HCT116 (cell line): Measurements from ENCODE around the gene METTL13.

ENCODE experiments used
- EGR1 ChIP-seq: IDR thresholded peaks from 2 replicates; pipeline ENCODE4 v1.6.1; 2012; ENCODE audit warnings: low read depth
- ELF1 ChIP-seq: IDR thresholded peaks from 2 replicates; pipeline ENCODE4 v1.6.1; 2012; ENCODE audit warnings: low read depth, borderline replicate concordance
- EZH2 ChIP-seq: fragments of 200-600 bp; sonication (generic); IDR thresholded peaks from 2 replicates; pipeline ENCODE4 v1.6.1; 2017; ENCODE audit warnings: antibody characterized with exemption, mixed run types
- EZH2phosphoT487 ChIP-seq: fragments of 200-600 bp; IDR thresholded peaks from 2 replicates; pipeline ENCODE4 v1.6.1; 2018; ENCODE audit warnings: antibody characterized with exemption, borderline replicate concordance
- POLR2A ChIP-seq: IDR thresholded peaks from 2 replicates; pipeline ENCODE4 v1.7.0; 2011; ENCODE audit warnings: borderline replicate concordance; ENCODE audit not compliant: insufficient read depth, insufficient read length; ENCODE audit errors: extremely low read depth
- POLR2AphosphoS5 ChIP-seq: IDR thresholded peaks from 2 replicates; pipeline ENCODE4 v1.6.1; 2011; ENCODE audit warnings: mild to moderate bottlenecking, low read depth, low read length, moderate library complexity
- REST ChIP-seq: IDR thresholded peaks from 2 replicates; pipeline ENCODE4 v1.6.1; 2012; ENCODE audit warnings: low read depth
- SIN3A ChIP-seq: IDR thresholded peaks from 2 replicates; pipeline ENCODE4 v1.6.1; 2012; ENCODE audit warnings: low read depth
- SP1 ChIP-seq: IDR thresholded peaks from 2 replicates; pipeline ENCODE4 v1.6.1; 2012; ENCODE audit warnings: low read depth
- SRF ChIP-seq: IDR thresholded peaks from 2 replicates; pipeline ENCODE4 v1.6.1; 2012; ENCODE audit warnings: low read depth
- TCF7L2 ChIP-seq: IDR thresholded peaks from 2 replicates; pipeline ENCODE4 v1.7.0; 2011; ENCODE audit warnings: borderline replicate concordance, inconsistent platforms; ENCODE audit not compliant: insufficient read depth, insufficient read length; ENCODE audit errors: extremely low read depth
- ZFX ChIP-seq: fragments of 450-650 bp; IDR thresholded peaks from 2 replicates; pipeline ENCODE4 v1.6.1; 2017
- TF ChIP-seq, protein P1 (sequence below), 3 experiments: fragments of 200-600 bp in 1 of 3; sonication (generic) in 1 of 3; IDR thresholded peaks in 2 of 3; conservative IDR thresholded peaks in 1 of 3; 2 replicates each; pipeline ENCODE4 v1.5.1; 2012 to 2017; ENCODE audit warnings: low read depth in 2 of 3, low read length in 2 of 3, antibody characterized with exemption in 1 of 3, borderline replicate concordance in 1 of 3, control low read depth in 1 of 3, mild to moderate bottlenecking in 1 of 3, mixed read lengths in 1 of 3, mixed run types in 1 of 3, moderate library complexity in 1 of 3; ENCODE audit not compliant: insufficient read depth in 1 of 3
- TF ChIP-seq, protein P2 (sequence below): IDR thresholded peaks from 2 replicates; pipeline ENCODE4 v1.6.1; 2012

DNA sequence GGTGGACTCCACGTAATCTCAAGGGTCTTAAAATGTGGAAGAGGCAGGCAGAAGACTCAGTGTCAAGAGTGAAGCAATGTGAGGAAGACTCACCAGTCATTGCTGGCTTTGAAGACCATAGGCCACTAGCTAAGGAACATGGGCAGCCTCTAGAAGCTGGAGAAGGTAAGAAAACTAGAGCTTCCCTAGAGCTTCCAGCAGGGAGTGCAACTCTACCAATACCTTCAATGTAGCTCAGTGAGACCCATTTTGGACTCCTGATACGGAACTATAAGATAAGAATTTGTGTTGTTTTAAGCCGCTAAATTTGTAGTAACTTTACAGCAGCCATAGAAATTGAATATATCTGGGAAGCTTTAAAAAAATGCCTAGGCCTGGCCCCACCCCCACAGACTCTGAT is 18.9 kb downstream of the METTL13 start:
- TF ChIP-seq TCF7L2 (no peak), REST (no peak), POLR2A (no peak), EGR1 (no peak), POLR2AphosphoS5 (no peak), SRF (no peak), EZH2phosphoT487 (no peak), SP1 (no peak), ELF1 (no peak), SIN3A (no peak), EZH2 (no peak), ZFX (no peak)
- TF ChIP-seq, protein P1, sequence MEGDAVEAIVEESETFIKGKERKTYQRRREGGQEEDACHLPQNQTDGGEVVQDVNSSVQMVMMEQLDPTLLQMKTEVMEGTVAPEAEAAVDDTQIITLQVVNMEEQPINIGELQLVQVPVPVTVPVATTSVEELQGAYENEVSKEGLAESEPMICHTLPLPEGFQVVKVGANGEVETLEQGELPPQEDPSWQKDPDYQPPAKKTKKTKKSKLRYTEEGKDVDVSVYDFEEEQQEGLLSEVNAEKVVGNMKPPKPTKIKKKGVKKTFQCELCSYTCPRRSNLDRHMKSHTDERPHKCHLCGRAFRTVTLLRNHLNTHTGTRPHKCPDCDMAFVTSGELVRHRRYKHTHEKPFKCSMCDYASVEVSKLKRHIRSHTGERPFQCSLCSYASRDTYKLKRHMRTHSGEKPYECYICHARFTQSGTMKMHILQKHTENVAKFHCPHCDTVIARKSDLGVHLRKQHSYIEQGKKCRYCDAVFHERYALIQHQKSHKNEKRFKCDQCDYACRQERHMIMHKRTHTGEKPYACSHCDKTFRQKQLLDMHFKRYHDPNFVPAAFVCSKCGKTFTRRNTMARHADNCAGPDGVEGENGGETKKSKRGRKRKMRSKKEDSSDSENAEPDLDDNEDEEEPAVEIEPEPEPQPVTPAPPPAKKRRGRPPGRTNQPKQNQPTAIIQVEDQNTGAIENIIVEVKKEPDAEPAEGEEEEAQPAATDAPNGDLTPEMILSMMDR (IDR thresholded peaks at IDR 0.05 in 2 of 3, conservative IDR thresholded peaks at IDR 0.05 in 1 of 3; ENCODE audit: borderline replicate concordance in 1 of 3, insufficient read depth in 1 of 3, low read depth in 2 of 3, low read length in 2 of 3): no peak; a peak in 1 of 6 replicates
- TF ChIP-seq, protein P2, sequence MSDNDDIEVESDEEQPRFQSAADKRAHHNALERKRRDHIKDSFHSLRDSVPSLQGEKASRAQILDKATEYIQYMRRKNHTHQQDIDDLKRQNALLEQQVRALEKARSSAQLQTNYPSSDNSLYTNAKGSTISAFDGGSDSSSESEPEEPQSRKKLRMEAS: no peak
